Activated CD4-positive, CD25-positive, alpha-beta regulatory T cell treated with anti-CD3 and anti-CD28 coated beads, Interleukin-2, amount 50 U/mL, for 16 hours (primary cell): ENCODE results near the gene PDCL3.

ENCODE experiments used
- DNase-seq: peaks from one replicate; pipeline ENCODE4 v3.0.0-alpha.2; 2020; ENCODE audit warnings: low read depth, low spot score

The PDCL3 gene

GRCh38 chr2:100611079-100612029 lies 48.6 kb downstream of the PDCL3 start:
- DNase-seq, result no peak

- DNase-seq, result no peak
Measured at GRCh38 chr2:100612388-100613000, 49.7 kb downstream of the PDCL3 start.

- no peak for DNase-seq
Measured at GRCh38 chr2:100613719-100614118, 50.9 kb downstream of the PDCL3 start.

- no peak for DNase-seq
Measured at GRCh38 chr2:100614455-100615000, 51.7 kb downstream of the PDCL3 start.

GRCh38 chr2:100615471-100615870 lies 52.7 kb downstream of the PDCL3 start:
- DNase-seq, result no peak

- no peak for DNase-seq
Measured at GRCh38 chr2:100615886-100616285, 53.1 kb downstream of the PDCL3 start.

- no peak for DNase-seq
Measured at GRCh38 chr2:100616841-100617390, 54.1 kb downstream of the PDCL3 start.

GRCh38 chr2:100619951-100620350 lies 57.2 kb downstream of the PDCL3 start:
- no peak for DNase-seq

- no peak for DNase-seq
Measured at GRCh38 chr2:100620481-100620880, 57.7 kb downstream of the PDCL3 start.

- no peak for DNase-seq
Measured at GRCh38 chr2:100621371-100621951, 58.7 kb downstream of the PDCL3 start.

- no peak for DNase-seq
Measured at GRCh38 chr2:100623033-100623715, 60.4 kb downstream of the PDCL3 start.

GRCh38 chr2:100623930-100624329 lies 61.1 kb downstream of the PDCL3 start:
- no peak for DNase-seq

- no peak for DNase-seq
Measured at GRCh38 chr2:100624536-100624935, 61.7 kb downstream of the PDCL3 start.

GRCh38 chr2:100625717-100626116 lies 62.9 kb downstream of the PDCL3 start:
- no peak for DNase-seq
